Lower leg skin (tissue), 4 donors: ENCODE results near the gene PPP2R5B. TPM values are rescaled to one million over a fixed set of nuclear protein-coding genes. Genes with fewer than 3 reads are reported as not detected.

ENCODE experiments used
- DNase-seq, 2 donors: peaks; one replicate each; pipeline ENCODE4 v3.0.0-alpha.2; 2019; ENCODE audit warnings: low spot score in 2 of 2
- H3K4me3 ChIP-seq: fragments of 200-600 bp; sonication (generic); 2 replicates; pipeline ENCODE4 v1.5.1; 2017; ENCODE audit warnings: mild to moderate bottlenecking, low read depth; ENCODE audit not compliant: poor library complexity, severe bottlenecking
- CTCF ChIP-seq, 3 donors: fragments of 450-650 bp; IDR thresholded peaks; one replicate each; pipeline ENCODE4 v1.5.1; 2016; ENCODE audit warnings: antibody characterized with exemption in 3 of 3, mild to moderate bottlenecking in 3 of 3, moderate library complexity in 2 of 3
- POLR2A ChIP-seq, 2 donors: fragments of 450-650 bp; IDR thresholded peaks; one replicate each; pipeline ENCODE4 v1.6.1; 2016 to 2017; ENCODE audit warnings: antibody characterized with exemption in 2 of 2, mild to moderate bottlenecking in 1 of 2, moderate library complexity in 1 of 2
- WGBS, 2 donors: methylation state at CpG; one replicate each; pipeline ENCODE4 v1.1.5; 2018; 5-methylcytosine and 5-hydroxymethylcytosine counted together
- intact Hi-C: fragments of 100-400 bp; cut with DNase I; formaldehyde crosslinking; loops from one replicate; pipeline ENCODE4 v1.15.0; 2023; ENCODE audit warnings: low total_unique reads
- total RNA-seq, 4 donors: library from RNA; depleted of rRNA; stranded (reverse); fragments of >200 nt; gene quantifications; one replicate each; pipeline ENCODE4 v1.1.0, GENCODE V29; 2016

The PPP2R5B gene
- total RNA-seq, 4 donors from 2014 or later: 21.8 to 43.6 (median 34.0) TPM

GRCh38 chr11:64917663-64917995 lies 6.9 kb upstream of the PPP2R5B start:
- no peak overlapping the region for H3K4me3 ChIP-seq
- whole genome bisulfite sequencing, 2 donors: 6 to 7% methylated on average over 6 of the region's 6 CpGs
- no peak for DNase-seq
- no peak for TF ChIP-seq POLR2A (IDR thresholded peaks at IDR 0.05)
- no peak for TF ChIP-seq CTCF (IDR thresholded peaks at IDR 0.05)
- intact Hi-C loops: no loop called here

GRCh38 chr11:64918017-64918416 lies 6.5 kb upstream of the PPP2R5B start:
- intact Hi-C loops: no loop called here
- H3K4me3 ChIP-seq: no peak overlapping the region
- no peak for DNase-seq
- 21 to 24% methylated on average over 4 of the region's 4 CpGs for WGBS, 2 donors
- TF ChIP-seq CTCF (IDR thresholded peaks at IDR 0.05) (no peak), POLR2A (IDR thresholded peaks at IDR 0.05) (no peak)

- TF ChIP-seq CTCF (IDR thresholded peaks at IDR 0.05): no peak
- TF ChIP-seq POLR2A (IDR thresholded peaks at IDR 0.05): no peak
- intact Hi-C loops: no loop called here
- no peak for DNase-seq
Measured at GRCh38 chr11:64919627-64920026, 4.9 kb upstream of the PPP2R5B start.

GRCh38 chr11:64920124-64920523 lies 4.4 kb upstream of the PPP2R5B start:
- DNase-seq: no peak
- WGBS, 2 donors: 79 to 89% methylated on average over 2 of the region's 2 CpGs
- TF ChIP-seq POLR2A (IDR thresholded peaks at IDR 0.05): no peak
- intact Hi-C loops: no loop called here
- no peak overlapping the region for H3K4me3 ChIP-seq

More at GRCh38 chr11:64919627-64920026, 4.9 kb upstream of the PPP2R5B start:
- H3K4me3 ChIP-seq: no peak overlapping the region
- 79 to 82% methylated on average over 8 of the region's 8 CpGs for WGBS, 2 donors

- DNase-seq: no peak
- H3K4me3 ChIP-seq: no peak overlapping the region
- 84 to 87% methylated on average over 2 of the region's 3 CpGs for WGBS, 2 donors
- TF ChIP-seq CTCF (IDR thresholded peaks at IDR 0.05) (no peak), POLR2A (IDR thresholded peaks at IDR 0.05) (no peak)
- intact Hi-C loops: no loop called here
Measured at GRCh38 chr11:64921384-64921783, 3.1 kb upstream of the PPP2R5B start.

GRCh38 chr11:64923151-64923661 lies 1.3 kb upstream of the PPP2R5B start:
- TF ChIP-seq CTCF (IDR thresholded peaks at IDR 0.05): no peak
- no peak for TF ChIP-seq POLR2A (IDR thresholded peaks at IDR 0.05)
- intact Hi-C loops: no loop called here
- 87 to 89% methylated on average over 11 of the region's 11 CpGs for WGBS, 2 donors
- no peak overlapping the region for H3K4me3 ChIP-seq
- no peak for DNase-seq
